Smooth muscle cell of trachea (primary cell): Measurements from ENCODE around the gene TRIM6. TPM values are rescaled to one million over a fixed set of nuclear protein-coding genes. Genes with fewer than 3 reads are reported as not detected.

Source experiments
- total RNA-seq: library from RNA; depleted of rRNA; stranded (reverse); fragments of >200 nt; gene quantifications from 2 replicates; pipeline ENCODE4 v1.2.1, GENCODE V29; 2014

The TRIM6 gene
- 3.3 and 9.7 TPM in 2 replicates for total RNA-seq

DNA sequence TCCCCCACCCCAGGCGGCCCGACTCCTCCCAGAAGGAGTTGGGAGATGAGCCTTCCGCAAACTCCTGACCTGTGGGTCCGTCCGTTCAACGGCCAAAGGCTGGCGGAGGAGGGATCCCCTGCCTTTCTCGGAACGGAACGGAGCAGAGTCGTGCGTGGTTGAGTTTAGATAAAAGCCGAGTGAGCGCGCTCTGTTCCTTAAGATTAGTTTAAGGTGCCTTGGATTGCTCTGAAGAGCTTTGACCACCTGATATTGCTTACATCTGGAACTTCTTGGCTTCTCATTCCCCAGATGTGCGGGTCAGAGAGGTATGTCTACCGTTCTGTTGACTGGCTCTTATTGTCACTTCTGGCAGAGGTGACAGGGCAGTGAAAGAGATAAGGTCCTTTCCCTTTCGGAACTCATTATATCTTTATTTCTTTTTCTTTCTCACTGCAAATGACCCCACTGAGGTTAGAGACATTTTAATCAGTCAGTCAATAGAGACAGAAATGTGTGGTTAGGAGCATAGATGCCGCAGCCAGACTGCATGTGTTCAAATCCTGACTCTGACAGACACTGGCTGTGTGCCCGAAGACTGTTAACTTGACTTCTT is at the start of gene TRIM6:
Gene TRIM6 (plus strand): TSS at position 31 of the 595 bp plus-strand sequence. CDS start 261 bp downstream, at position 292.

DNA sequence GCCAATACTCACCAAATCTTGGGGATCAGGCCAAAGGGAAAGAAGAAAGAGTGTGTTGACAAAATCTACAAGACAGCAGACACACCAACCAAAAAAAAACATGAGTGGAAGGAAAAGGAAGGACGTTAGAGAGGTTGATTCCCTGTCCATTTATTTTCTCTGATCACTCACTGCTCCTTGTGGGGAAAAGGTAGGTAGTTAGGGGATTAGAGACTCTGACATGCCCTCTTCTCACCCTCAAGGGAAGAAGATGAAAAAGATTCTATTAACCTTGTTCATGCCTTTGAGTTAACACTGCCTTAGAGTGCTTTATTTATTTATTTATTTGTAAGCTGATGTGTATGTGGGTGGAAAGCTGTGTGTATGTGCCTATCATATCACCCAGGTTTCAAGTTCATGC is 48.0 kb upstream of the TRIM6 start, which contains the start of gene OR52H1:
Gene OR52H1 (minus strand): TSS at position 101 of the 400 bp plus-strand sequence. CDS start 3,035 bp downstream, outside the sequence.

GRCh38 chr11:5580577-5580976 is 15.9 kb upstream of the TRIM6 start, which contains the start of gene OR52B6:
Gene OR52B6 (plus strand): TSS chr11:5580877. CDS start chr11:5580877, 0 bp downstream.

DNA sequence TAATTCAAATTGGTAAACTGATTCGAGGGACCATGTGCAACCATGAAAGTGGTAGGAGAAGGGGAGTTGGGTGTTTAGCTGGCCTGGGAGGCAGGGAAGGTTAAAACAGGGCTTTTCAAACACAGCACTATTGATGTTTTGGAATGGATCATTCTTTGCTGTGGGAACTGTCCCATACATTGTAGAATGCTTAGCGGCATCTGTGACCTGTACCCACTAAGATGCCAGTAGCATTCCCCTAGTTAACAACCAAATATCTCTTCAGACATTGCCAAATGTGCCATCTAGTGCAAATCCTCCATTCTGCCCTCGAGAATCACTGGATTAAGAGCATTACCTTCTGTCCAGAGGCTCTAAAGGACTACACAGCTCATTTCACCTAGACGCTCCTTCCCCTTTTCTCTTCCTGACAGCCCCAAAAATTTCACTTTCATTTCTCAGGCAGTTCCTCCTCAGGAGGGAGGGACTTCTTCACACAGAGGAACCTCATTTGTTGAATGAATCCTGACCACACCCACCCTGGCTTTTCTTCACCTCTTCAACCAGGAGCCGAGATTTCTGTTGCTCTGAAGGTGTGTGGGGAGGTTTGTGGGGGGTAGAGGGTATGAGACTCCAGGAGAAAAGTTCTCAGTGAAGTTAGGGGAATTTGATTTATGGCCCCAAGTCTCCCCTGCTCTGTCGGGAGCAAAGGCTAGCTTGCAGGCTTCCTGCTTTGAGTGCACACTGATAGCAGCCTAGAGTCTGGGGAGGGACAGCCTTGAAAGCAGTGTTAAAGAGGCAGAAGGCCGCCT is 28.2 kb downstream of the TRIM6 start, which contains the start of gene TRIM34:
Gene TRIM34 (plus strand): TSS at position 513 of the 791 bp plus-strand sequence. CDS start 7,331 bp downstream, outside the sequence.

Other genes with a start within 250 kb of the TRIM6 start
- not detected in 2 replicates for gene OR51B6, start 245.1 kb upstream of the TRIM6 start, total RNA-seq
- gene OR51M1, start 212.8 kb upstream of the TRIM6 start, total RNA-seq, result not detected in 2 replicates
- not detected in 2 replicates for gene OR51Q1, start 174.5 kb upstream of the TRIM6 start, total RNA-seq
- not detected in 2 replicates for gene OR51I1, start 155.1 kb upstream of the TRIM6 start, total RNA-seq
- not detected in 2 replicates for gene OR51I2, start 147.3 kb upstream of the TRIM6 start, total RNA-seq
- gene OR52D1, start 108.0 kb upstream of the TRIM6 start, total RNA-seq, result not detected in 2 replicates
- gene UBQLN3, start 86.7 kb upstream of the TRIM6 start, total RNA-seq, result 0.15 and 0.17 TPM in 2 replicates
- gene UBQLNL, start 79.9 kb upstream of the TRIM6 start, total RNA-seq, result 0.15 and 0.17 TPM in 2 replicates
- 0.17 and 0.73 TPM in 2 replicates for gene OR52H1, start 48.1 kb upstream of the TRIM6 start, total RNA-seq
- gene OR52B6, start 15.8 kb upstream of the TRIM6 start, total RNA-seq, result not detected in 2 replicates
- gene TRIM34, start 28.4 kb downstream of the TRIM6 start, total RNA-seq, result 13.7 and 19.2 TPM in 2 replicates
- gene TRIM5, start 88.4 kb downstream of the TRIM6 start, total RNA-seq, result 40.5 and 42.0 TPM in 2 replicates
- gene TRIM22, start 93.2 kb downstream of the TRIM6 start, total RNA-seq, result 119 and 179 TPM in 2 replicates
- not detected in 2 replicates for gene OR56B1, start 139.8 kb downstream of the TRIM6 start, total RNA-seq
- gene OR52N4, start 157.6 kb downstream of the TRIM6 start, total RNA-seq, result not detected in 2 replicates
- not detected in 2 replicates for gene OR52N5, start 186.7 kb downstream of the TRIM6 start, total RNA-seq
- gene OR52N1, start 194.6 kb downstream of the TRIM6 start, total RNA-seq, result not detected in 2 replicates
- gene OR52N2, start 212.3 kb downstream of the TRIM6 start, total RNA-seq, result not detected in 2 replicates
- not detected in 2 replicates for gene OR52E6, start 245.3 kb downstream of the TRIM6 start, total RNA-seq